Lower leg skin (tissue), 3 donors: ENCODE results near the gene OR6S1.

Source experiments
- CTCF ChIP-seq, 3 donors: fragments of 450-650 bp; IDR thresholded peaks; one replicate each; pipeline ENCODE4 v1.5.1; 2016; ENCODE audit warnings: antibody characterized with exemption in 3 of 3, mild to moderate bottlenecking in 3 of 3, moderate library complexity in 2 of 3
- POLR2A ChIP-seq, 2 donors: fragments of 450-650 bp; IDR thresholded peaks; one replicate each; pipeline ENCODE4 v1.6.1; 2016 to 2017; ENCODE audit warnings: antibody characterized with exemption in 2 of 2, mild to moderate bottlenecking in 1 of 2, moderate library complexity in 1 of 2

- TF ChIP-seq CTCF (IDR thresholded peaks at IDR 0.05) (no peak), POLR2A (IDR thresholded peaks at IDR 0.05) (no peak)
These were observed 21.7 kb upstream of the OR6S1 start for GRCh38 chr14:20662968-20663732.
